GM19025 (cell line): ENCODE data around the gene TGM5.
"Not testable (repeated sequence)": the region's sequence is repeated elsewhere in the genome, so short reads cannot be mapped to it uniquely, and the experiment has no call there.

Experiments used
- ATAC-seq: cut with Tn5 transposase; IDR thresholded peaks from one replicate; pipeline ENCODE4 v1.9.1; 2021; ENCODE audit warnings: mild to moderate bottlenecking, low read depth, moderate library complexity; ENCODE audit not compliant: unreplicated experiment

TGM5 gene, protein sequence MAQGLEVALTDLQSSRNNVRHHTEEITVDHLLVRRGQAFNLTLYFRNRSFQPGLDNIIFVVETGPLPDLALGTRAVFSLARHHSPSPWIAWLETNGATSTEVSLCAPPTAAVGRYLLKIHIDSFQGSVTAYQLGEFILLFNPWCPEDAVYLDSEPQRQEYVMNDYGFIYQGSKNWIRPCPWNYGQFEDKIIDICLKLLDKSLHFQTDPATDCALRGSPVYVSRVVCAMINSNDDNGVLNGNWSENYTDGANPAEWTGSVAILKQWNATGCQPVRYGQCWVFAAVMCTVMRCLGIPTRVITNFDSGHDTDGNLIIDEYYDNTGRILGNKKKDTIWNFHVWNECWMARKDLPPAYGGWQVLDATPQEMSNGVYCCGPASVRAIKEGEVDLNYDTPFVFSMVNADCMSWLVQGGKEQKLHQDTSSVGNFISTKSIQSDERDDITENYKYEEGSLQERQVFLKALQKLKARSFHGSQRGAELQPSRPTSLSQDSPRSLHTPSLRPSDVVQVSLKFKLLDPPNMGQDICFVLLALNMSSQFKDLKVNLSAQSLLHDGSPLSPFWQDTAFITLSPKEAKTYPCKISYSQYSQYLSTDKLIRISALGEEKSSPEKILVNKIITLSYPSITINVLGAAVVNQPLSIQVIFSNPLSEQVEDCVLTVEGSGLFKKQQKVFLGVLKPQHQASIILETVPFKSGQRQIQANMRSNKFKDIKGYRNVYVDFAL

DNA sequence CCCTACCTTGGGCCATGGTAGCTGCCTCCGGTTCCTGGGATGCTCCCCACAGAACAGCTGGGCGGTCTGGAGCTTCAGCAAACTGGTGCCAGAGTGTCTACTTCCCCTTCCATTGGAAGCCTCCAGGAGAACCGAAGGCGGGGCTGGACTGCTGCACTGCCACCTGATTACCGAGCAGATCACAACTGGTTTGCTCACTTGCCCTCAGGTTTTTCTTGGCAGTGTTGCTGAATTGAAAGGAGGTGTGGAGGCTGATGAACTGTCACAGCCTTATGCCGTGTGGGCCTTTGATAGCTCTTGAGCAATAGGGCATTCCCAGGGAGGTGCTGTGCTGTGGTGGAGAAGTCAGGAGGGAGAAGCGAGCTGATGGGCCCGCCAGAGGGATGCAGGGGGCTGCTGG lies at the start of gene TGM5:
TGM5 (minus strand) TSS at position 95 of the 400 bp plus-strand sequence; CDS start at position 16, 79 bp downstream.
- ATAC-seq: no peak

DNA sequence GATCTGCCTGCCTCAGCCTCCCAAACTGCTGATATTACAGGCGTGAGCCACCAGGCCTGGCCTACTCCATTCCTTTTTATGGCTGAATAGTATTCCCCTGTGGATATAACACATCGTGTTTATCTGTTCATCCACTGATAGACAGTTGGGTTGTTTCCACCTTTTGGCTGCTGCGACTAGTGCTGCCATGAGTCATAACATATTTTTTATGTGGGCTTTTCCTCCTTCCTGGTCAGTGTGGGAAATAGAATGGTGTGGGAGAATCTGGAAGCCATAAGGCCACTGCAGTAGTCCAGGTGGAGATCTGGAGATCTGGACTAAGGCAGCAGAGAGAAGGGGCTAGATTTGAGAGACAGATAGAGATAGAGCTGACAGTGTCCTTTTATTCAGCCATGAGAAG lies 47.4 kb upstream of the TGM5 start:
- no peak for ATAC-seq

DNA sequence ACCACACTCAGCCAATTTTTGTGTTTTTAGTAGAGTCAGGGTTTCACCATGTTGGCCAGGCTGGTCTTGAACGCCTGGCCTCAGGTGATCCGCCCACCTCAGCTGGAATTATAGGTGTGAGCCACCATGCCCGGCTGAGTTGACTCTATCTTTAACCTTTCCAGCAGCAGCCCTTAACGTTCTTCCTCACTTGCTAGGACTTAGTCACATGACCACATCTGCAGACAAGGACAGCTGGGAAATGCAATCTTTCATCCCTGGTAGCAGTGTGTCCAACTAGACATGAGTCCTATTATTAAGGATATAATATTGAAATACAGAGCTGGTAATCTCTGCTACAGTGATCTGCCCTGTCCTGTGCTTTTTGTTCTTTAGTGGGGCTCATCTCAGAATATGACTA lies 45.6 kb upstream of the TGM5 start:
- no peak for ATAC-seq

DNA sequence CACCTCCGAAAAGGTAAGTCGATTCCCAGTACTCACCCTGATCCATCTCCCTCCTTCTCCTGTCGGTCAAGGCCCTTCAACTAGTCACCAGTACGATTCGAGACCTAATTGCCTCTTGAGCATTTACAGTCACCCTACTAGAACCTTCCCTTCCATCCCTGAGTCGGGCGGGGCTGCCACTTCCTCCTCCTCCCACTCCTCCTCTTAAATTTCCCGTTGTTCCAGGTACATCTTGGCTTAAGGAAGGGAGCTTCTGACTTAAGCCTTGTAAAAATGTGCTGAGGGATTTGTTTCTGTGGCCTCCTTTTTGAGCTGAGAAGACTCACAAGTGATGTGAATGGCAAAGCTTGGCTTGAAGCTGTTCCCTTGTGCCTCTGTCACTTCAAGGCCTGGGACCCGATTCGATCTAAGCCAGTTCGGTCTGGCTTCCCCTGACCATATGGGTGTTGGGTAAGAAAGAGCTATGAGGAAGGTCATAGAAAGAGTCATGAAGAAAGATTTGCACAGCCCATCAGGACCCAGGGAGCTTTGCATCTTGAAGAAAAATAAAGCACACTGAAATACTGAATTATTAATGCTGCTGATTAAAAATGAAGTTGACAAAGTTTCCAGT lies 35.6 kb upstream of the TGM5 start, which contains the start of gene TGM7:
TGM7 (minus strand) TSS at position 51 of the 613 bp plus-strand sequence.
- ATAC-seq: no peak

DNA sequence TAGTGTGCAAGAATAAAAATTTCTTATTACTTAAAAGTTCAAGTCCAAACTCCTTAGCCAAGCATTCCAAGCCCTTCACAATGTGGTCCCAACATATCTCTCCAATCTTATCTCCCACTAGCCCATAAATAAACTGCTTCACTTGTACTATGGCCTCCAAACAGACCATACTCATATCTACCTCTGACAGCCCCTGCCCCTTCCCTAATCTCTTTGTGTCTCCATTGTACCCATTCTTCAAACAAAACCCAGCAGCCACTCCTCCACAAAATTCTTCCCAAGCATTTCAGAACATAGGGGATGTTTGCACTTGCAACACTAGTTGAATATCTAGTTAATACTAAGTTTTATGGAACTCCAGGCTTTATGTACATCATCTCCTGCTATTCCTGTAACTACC lies 33.2 kb upstream of the TGM5 start:
- ATAC-seq: no peak

DNA sequence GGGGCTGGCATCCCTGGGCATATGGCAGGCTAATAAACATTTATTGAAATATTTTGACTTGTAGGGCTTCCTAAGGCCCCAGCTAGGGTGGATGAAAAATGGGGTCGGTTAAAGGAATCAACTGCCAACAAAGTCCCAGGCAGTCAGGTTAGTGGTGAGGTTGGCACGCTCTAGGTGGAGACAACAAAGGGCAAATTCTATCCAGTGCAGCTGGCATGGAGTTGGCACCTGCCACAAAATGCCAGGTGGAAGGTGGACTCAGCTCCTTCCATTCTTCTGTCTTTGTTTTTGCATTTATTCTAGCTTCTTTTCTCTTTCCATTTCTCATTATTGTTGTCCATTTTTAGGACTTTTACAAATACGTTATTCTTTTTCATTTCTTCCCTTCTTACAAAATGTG lies 32.7 kb upstream of the TGM5 start:
- no peak for ATAC-seq

DNA sequence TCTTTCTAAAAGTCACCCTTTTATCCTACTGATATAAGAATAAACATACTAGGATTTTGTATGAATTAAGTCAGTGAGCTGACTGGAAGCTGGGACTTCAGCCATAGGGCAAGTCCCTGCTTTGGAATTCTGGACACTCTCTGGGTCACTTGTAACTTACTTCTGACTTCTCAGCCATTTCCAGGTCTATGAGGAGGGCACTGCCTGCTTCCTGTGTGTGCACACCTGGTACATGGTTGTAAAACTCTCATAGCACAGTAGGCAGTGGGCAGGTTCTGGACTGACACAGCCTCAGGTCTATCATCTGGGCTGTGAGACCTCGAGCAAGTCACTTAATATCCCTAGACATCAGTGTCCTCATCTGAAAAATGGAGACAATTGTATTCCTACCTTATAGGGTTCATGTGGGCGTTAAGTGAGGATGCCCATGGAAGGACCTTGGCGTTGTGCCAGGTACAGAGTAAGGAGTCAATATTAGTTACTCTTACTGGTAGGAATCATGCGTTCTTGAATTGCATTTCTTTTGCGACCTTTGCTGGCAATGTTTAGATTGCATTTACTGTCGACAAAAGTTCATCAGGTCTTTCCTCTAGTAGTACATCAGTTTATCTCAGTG lies 27.5 kb upstream of the TGM5 start:
- ATAC-seq: no peak

DNA sequence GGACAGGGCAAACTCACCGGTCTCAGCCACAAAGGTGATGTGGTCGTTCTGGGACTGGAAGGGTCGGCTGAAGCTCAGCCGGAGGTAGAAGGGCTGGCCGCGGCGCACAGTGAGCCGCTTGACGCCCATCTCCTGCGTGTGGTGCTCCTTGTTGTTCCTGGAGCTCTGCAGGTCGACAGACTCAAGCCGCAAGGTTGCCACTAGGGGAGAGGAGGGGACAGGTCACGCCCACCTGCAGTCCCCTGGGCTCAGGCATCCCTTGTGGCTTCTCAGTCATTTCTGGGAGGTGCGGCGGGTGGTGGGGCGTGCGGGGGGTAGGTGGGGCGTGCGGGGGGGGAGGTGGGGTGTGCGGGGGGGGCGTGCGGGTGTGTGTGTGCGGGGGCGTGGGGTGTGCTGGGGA lies 26.7 kb upstream of the TGM5 start:
- ATAC-seq: no peak

DNA sequence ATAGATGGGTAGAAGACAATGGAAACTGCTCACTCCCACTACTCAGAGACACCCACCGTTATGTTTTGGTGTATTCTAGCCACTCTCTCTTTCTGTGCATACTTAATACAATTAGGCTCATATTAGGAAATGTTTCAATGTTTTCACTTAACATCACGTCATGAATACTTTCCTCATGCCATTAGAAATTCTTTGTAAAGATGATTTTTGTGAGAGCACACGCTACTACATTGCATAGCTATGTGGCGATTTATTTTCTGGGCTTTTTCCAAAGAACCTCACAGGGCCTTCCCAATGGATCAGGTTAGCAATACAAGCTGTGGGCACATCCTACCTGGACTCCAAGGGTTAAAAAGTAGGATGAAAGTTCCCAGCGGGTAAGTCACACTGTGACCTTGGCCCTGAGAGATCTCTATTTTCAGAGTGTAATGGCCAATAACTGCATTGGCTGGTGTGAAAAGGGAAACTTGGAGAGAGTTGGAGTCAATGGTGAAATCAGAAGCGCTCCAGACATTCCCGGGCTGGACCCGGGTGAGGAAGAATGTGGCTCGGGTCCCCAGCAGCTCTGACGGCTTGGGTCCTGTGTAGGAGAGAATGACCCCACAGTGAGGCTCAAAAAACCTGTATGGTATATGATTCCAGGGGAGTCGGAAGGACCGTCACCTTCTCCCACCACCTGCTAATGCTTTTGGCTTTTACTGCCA lies 25.8 kb upstream of the TGM5 start:
- no peak for ATAC-seq

DNA sequence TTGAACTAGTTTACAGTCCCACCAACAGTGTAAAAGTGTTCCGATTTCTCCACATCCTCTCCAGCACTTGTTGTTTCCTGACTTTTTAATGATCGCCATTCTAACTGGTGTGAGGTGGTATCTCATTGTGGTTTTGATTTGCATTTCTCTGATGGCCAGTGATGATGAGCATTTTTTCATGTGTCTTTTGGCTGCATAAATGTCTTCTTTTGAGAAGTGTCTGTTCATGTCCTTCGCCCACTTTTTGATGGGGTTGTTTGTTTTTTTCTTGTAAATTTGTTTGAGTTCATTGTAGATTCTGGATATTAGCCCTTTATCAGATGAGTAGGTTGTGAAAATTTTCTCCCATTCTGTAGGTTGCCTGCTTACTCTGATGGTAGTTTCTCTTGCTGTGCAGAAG lies 22.9 kb upstream of the TGM5 start:
- not testable (repeated sequence) for ATAC-seq

DNA sequence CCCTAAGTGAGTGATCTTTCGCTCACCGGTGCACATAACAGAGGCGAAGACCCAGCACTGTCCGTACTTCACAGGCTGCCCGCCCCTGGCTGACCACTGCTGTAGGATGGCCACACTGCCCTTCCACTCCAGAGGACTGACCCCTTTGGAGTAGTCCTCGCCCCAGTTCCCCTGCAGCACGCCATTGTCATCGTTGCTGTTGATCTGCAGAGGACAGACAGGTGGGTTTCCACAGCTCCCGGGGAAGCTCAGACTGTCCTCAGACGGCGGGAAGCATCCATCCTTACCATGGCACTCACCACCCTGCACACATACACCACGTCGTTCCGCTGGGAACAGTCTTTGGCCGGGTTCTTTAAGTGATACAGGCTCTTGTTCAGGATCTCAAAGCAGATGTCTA lies 20.5 kb upstream of the TGM5 start:
- ATAC-seq: no peak

DNA sequence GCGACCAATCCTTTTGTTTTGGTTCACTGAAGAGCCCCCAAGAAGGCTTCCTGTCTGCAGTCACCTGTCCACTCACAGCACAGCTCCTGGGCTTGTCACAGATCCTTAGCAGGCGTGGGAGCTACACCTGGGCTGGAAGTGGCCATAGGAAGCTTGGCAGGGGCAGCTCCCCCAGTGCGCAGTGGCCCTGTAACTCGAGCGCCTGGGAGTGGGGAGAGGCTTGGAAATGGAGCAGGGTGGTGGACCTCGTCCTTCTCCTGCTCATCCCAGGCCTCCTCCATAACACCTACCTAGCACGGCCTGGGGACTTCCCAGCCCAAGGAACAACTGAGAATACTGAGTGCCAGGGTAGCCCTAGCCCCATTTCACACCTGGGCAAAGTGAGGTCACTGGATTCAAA lies 19.3 kb upstream of the TGM5 start:
- ATAC-seq: no peak

DNA sequence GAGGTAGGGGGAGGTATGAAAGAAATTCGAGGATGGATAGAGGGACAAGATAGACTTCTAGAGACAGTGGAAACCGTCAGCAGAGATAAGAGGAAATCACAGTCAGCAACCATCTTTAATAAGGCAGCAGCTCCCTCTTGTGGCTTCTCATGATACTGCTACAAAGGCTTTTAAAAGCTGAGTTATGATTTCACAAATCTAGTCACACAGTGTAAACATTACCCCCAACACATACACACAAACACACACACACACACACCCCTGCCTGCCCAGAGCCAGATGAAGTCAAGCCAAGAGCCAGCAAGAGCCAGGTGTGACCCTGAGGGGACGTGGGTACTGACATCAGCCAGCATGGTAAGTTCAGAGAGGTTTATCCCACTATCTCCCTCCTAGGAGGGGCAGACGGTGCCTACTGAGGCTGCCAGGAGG lies 18.9 kb upstream of the TGM5 start:
- ATAC-seq: no peak

DNA sequence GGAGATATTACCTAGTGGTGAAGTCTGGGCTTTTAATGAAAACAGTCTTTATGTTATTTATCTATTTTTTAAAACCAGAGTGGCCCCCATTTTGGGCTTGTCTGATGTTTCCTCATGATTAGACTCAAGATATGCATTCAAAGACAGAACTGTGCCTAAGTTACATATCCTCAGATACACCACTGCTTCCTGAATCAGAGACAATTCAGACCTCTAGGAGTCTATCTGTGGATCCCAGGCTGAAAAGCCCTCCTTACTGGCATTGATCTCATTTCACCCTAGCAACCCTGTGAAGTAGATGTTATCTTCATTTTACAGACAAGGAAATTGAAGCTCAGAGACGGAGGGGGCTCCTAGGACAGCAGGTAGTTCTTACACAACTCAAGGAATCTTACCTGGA lies 16.8 kb upstream of the TGM5 start:
- no peak for ATAC-seq

DNA sequence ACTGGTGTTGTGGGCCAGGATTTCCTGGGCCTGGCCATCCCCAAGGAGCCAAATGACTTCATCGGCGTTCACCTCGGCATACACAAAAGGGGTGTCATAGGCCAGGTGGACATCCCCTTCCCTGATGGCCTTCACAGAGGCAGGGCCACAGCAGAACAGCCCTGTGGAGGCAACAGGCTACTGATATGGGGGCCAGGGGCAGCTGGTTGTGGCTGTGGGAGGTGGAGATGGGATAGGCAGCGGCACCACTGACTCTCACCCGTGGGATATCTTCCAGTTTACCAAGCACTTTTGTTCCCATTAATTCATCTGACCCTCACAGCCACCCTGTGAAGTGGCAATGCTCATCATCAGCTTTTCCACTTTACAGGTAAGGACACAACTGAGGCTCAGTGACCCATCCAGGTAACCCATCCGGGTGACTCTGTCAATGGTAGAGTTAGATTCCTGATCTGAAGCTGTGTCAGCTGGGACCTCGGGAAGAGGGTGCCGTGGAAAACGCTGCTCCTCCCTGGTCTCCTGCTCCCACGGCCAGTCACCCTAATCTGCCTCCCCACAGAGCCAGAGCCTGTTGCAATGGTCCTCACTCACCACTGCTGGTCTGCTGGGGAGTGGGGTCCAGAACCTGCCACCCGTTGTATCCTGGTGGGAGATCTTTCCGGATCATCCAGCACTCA lies 15.3 kb upstream of the TGM5 start:
- ATAC-seq: no peak

DNA sequence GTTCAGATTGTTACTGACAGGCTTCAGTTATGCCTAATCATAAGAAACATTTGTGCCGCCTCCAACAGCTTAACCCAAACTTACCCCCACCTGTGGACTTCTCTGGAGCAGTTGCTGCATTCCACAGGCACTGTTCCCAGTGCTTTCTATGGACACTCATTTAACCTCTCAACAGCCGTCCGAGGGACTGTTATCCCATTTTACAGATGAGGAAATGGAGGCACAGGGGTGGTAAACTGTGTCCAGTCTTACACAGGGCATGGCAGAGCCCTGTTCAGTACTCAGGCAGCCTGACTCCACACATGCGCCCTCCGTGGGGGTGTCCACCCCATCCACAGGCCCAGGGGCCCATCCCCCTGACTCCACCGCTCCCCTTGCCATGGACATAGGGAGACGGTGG lies 14.3 kb upstream of the TGM5 start:
- ATAC-seq: no peak

DNA sequence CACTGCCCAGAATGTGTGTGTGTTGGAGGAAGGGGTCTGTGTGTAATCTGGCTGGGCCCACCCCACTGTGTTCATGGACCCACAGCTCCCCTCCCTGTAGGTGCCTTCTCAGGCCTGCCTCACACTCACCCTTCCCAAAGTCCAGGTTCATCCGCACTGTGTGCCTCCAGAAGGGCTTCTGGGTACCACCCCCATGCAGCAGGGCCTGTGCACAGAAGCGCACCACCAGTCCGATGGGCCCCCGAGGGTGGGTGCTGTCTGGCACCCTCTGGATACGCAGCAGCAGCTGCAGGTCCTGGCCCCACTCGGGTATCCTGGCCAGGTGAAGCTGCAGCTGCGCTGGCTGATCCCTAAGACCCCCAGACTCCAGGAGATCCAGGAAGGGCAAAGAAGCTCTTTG lies 12.8 kb upstream of the TGM5 start:
- no peak for ATAC-seq

DNA sequence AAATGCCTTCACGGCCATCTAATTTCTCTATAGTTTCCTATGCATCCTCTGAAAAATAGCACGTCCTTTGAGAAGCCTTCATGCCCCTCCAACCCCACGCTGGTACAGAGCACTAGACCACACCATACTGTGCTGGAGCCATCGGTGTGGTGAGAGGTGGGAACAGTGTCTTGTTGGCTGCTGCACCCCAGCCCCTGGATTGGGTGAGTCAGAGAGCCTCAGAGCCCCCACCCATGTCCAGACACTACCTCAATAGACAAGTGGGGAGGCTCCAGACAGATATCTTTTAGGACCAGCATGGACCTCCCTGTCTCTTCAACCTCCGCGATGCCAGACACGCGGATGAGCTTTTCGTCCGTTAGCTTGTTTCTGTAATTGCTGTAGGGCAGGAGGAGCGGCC lies 12.1 kb upstream of the TGM5 start:
- no peak for ATAC-seq

DNA sequence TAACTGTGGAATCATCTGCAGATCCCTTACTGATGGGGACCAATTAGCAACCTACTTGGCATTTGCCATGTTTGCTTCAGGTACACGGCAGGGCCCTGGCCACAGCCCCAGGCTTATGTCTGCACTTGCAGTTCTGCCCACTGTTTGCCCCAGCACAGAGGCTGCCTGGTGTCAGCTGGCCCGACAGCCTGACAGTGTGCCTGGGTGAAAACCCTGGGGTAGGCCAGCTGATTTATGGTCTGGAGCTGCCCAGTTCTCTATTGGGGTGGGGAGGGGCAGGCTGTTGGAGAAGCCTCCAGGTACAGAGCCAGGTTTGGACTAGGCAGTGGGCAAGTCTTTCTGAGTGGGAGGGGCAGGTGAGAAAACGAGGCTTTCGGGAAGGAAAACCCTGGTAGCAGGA lies 11.2 kb upstream of the TGM5 start:
- ATAC-seq: no peak

DNA sequence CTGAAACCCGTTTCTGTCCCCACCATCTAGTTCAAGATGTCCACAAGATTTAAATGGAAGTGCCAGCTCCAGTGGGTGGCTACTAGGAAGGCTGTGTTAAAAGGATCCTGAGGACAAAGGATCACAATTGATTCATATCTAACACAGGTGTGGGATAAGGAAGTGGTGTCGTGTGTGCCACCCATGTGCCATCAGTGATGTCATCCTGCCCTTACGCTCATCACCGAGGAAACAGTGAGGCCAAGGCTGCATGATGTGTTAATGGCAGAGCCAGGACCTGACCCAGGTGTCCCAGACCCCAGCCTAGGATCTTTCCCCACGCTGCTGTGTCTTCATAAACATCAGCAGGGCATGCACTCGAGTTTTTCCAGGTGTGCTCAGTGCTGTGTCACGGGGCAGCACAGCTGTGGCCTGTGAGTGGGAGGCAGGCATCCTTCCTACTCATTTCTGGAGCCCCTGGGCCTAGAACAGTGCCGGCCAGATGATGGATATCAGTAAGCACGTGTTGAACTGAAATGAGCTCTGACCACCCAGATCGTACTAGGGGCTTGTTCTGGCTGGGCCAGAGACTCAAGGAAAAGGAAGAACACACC lies 10.6 kb upstream of the TGM5 start:
- no peak for ATAC-seq
